ENCODE results near the gene ALDOC.

The ALDOC gene

DNA sequence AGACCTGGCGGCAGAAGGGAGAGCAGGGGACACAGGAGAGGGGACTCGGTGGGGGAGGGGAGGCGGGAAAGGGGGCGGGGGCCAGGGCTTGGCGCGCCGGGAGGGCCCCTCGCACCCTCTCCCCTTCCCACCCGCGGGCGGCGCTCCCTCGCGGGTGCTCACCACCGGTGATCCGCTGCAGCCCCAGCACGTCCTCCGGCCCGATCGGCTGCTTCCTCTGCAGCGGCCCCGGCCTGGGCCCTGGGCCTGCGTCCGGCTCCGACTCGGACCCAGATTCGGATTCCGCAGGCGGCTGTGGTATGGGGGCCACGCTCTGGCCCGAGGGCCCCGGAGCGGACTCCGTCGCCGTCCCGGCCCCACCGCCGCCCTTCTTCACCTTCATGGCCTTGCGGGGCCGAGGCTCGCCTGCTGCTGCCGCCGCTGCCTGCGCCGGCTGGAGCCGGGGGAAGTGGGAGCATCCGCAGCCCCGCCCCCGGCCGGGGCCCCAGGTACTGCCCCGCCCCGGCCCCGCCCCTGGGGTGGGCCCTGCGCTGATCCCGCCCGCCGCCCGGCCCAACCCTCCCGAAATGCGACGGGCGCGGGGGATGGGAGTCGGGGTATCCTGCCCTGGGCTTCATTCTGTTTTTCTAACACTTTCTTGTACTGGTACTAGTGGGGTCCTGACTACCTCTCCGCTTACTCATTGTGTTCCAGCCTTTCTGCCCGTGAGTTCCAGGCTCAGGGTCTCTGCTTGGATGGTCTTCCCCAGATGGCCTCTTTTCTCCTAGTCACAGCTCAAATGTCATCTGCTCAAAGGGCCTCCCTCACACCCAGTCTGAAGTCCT lies 24.3 kb downstream of the ALDOC start, which contains the start of gene UNC119:
Gene UNC119 (minus strand): TSS at position 449 of the 824 bp plus-strand sequence. CDS start 67 bp downstream, at position 382.
- DNase-seq (ENCODE audit: low read depth, low spot score) = peak; percentile 91

DNA sequence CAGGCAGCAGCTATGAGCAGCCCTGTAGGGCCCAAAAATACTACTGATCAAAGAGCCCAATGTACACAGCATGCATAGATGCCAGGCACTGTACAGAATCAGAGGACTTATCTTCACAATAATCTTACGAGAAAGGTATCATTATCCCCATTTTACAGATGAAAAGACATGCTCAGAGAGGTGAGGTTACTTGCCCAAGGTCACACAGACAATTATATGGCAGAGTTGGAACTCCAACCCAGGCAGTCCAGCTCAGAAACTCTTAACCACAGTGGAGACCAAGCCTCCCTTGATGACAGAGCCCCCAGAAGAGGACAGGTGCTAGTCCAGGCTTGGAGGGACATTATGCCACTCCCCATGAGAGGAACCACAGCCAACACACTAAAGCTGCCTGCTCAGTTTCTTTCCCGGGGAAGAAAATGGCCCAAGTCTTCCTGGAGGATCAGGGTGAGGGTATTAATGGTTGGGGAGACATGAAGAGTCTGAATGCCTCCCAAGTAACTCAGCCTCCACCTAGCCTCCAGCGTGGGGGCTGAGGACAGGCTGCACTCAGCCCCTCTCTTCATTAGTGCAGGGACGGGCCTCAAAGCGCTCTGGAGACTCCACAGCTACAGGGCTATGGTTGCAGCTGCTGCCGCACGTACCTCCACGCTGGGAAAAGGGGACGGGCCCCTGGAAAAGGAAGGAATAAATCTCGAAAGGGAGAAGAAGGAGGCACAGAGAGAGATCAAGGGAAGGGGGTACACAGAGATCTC lies 25.1 kb downstream of the ALDOC start:
- peak; percentile 45 for DNase-seq (ENCODE audit: low read depth, low spot score)

DNA sequence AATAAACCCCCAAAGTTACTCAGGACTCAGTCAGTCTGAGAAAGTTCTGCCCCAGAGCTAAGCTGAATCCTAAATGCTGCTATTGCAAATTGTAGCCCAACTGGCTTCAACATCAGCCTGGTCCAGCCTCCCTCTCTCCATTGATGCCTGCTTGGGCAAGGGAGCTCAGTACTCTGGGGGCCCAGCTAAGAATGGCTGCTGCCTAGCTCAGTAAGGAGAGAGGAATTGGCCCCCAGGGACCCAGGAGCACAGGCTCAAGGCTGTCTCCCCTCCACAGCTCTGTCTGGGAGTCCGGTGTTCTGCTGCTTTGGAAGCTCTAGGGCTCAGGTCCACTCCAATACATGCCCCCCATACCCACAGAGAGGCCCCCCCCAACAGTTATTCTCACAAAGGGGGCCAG lies 25.8 kb downstream of the ALDOC start:
- no peak for DNase-seq (ENCODE audit: low read depth, low spot score)

- no peak for DNase-seq (ENCODE audit: low read depth, low spot score)
Observed at GRCh38 chr17:28549236-28550132, 27.2 kb downstream of the ALDOC start.

DNA sequence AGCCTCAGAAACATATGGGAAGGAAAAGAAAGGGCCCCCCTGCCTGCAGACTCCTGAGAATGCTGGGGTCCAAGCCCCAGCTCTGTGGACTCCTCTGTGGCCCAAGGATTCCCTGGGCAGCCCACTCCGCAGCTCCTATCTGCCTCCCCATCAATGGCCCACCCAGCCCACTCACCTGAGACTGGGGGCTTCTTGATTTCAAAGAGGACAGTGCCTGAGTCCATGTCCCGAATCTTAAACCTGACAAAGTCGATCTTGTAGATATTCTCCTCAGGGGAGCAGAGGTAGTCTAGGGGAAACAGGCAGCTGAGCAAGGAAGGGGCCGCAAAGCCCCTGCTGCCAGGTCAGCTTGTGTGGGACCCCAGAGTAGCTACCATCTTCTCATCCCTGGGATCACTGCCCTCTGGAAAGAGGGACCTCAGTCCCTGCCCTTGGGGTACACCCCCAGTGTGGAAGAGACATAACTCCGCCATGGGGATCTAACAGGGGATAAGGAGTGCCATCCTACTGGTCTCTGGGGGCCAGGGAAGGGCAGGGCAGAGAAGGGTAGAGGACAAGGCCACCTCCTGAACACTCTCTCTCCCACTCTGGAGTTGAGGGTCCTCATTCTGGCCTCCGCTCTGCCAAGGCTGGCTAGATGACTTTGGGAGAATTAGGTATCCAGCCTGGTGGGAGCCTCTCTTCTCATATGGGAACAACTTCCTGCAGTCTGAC lies 28.1 kb downstream of the ALDOC start:
- no peak for DNase-seq (ENCODE audit: low read depth, low spot score)

- peak; percentile 84 for DNase-seq (ENCODE audit: low read depth, low spot score)
Observed at GRCh38 chr17:28547623-28548416, 28.9 kb downstream of the ALDOC start.

GRCh38 chr17:28547096-28547622 lies 29.5 kb downstream of the ALDOC start:
- no peak for DNase-seq (ENCODE audit: low read depth, low spot score)

DNA sequence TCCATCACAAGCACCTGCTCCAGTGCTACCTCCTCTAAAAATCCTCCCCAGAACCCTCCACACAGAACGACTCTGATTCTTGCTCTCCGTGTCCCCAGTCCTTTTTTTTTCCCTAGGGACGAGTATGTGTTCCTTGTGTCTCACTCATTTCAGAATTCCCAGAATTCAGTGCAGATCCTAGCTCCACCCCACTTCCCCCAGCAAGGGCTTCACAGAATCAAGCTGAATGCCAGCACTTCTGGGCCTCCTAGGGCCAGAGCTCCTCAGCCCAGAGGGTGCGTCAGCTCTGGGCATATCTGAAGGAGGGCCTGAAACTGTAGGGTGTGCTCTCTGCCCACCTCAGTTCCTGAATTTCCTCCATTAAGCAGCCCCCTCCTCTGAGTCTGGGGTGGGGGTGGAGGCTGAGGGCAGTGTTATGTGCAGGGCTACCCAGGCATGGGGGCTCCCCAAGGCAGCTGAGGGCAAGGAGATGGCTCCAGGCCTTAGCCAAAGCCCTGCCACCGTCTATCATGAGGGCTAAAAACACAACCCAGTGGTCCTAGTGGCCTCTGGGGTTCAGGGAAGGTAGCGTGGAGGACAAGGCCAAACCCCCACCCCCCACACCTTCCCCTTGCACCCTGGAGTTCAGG lies 30.8 kb downstream of the ALDOC start:
- no peak for DNase-seq (ENCODE audit: low read depth, low spot score)

DNA sequence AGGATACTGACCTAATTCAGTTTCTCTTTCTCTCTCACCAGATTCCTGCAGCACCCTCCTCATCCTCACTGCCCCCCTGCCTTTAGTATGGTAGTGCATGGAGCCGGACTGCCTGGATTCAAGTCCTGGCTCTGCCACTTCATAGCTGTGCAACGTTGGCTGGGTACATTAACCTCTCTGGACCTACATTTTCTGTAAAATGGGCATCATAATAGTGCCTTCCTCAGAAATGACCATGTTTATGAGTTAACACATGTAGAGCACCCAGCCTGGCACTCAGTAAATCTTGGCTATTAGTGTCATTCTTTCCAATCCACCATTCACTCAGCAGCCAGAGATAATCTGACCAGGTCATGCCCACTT lies 31.6 kb downstream of the ALDOC start:
- DNase-seq (ENCODE audit: low read depth, low spot score) = no peak

- DNase-seq (ENCODE audit: low read depth, low spot score) = no peak
Observed at GRCh38 chr17:28544402-28545140, 32.1 kb downstream of the ALDOC start.

DNA sequence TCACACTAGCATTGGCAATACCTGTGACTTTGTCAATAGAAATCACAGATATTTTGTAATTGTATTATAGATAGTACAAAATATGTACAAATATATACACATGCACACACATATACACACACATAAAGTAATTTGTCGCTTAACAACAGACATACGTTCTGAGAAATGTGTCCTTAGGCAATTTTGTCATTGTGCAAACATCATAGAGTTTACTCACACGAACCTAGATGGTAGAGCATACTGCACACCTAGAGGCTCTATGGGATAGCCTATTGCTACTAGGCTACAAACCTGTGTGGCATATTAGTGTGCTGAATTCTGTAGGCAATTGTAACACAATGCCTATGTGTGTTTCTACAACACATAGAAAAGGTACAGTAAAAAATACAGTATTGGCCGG lies 35.3 kb downstream of the ALDOC start:
- no peak for DNase-seq (ENCODE audit: low read depth, low spot score)

DNA sequence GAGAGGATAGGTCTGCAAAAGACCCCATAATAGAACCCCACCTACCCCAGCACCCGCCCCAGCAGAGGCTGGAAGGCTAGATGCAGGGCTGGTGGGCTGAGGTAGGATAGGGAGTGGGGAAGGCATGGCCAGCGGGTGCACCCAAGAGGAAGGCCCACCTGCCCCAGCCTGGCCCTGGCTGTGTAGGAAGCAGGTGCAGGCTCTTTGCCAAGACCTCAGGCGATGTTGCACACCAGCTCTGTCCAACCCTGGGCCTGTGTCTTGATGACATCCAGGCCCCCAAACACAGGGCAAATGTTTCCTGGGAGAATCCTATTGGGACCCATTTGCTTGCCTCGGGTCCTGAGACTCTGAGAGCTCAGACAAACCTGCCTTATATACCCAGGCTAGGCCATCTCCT lies 36.5 kb downstream of the ALDOC start:
- DNase-seq (ENCODE audit: low read depth, low spot score) = no peak

- no peak for DNase-seq (ENCODE audit: low read depth, low spot score)
Observed at GRCh38 chr17:28538296-28538895, 38.3 kb downstream of the ALDOC start.

DNA sequence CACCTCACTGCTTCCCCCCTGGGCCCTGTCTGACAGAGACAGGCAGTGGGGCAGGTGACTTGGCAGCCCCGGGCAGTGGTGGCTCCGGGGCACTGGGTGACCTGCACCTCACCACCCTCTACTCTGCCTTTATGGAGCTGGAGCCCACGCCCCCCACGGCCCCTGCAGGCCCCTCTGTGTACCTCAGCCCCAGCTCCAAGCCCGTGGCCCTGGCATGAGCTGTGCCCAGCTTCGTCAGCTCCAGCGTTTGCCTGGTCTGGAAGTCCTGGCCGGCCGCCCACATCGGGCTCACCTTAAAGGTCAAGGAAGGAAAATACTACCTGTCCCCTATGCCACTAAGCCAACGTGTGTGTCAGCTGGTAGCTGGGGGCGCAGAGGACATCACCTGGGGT lies 39.5 kb downstream of the ALDOC start:
- DNase-seq (ENCODE audit: low read depth, low spot score) = no peak

DNA sequence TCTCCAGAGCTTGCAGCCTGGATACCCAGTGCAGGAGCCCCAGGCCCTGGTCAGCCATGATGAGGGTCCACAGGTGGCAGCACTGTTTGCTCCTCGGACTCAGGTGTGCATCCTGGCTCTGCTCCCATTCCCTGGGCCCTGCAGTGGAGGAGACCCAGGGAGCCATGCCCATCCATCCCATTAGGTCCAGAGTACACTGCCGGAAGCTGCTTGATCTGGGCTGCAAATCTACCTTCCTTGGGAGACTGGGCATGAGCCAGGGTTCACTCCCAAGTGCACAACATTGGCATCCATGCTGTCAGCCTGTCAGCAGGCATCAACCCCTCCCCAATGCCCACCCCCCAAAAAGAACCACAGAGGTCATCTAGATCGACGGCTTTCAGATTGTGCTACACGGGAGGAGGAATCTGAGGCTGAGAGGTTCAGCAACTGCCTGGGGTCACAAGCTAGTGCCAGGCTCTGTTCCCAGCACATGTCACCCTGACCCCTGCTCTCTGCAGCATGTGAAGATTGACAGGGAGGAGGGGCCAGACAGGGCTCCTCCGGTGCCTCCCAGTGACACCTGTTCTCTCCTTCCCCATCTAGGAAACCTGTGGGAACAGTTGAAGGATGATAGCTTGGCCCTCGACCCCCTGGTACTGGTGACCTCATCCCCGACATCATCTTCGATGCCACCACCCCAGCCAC lies 40.0 kb downstream of the ALDOC start:
- DNase-seq (ENCODE audit: low read depth, low spot score) = no peak

- DNase-seq (ENCODE audit: low read depth, low spot score) = no peak
Observed at GRCh38 chr17:28534740-28535375, 41.8 kb downstream of the ALDOC start.

GRCh38 chr17:28533091-28533807 lies 43.4 kb downstream of the ALDOC start:
- no peak for DNase-seq (ENCODE audit: low read depth, low spot score)

Data from astrocyte of the hippocampus (primary cell).